A549 (cell line): ENCODE measurements around the gene GAN. TPM values are rescaled to one million over a fixed set of nuclear protein-coding genes. Genes with fewer than 3 reads are reported as not detected.

Experiments used
- ATAC-seq, 2 experiments: fragments of 200-7000 bp in 1 of 2; fragments of >200 bp in 1 of 2; cut with Nextera tagmentation in 1 of 2; cut with Tn5 transposase in 1 of 2; 3 replicates each; pipeline versions ENCODE4 v1.8.0 to v1.9.1; 2018 to 2020; ENCODE audit warnings: mild to moderate bottlenecking in 1 of 2, moderate library complexity in 1 of 2
- CTCF ChIA-PET: fragments of 300-600 bp; sonication (Branson Sonifier 250); formaldehyde crosslinking; extraction: SDS; loops from one replicate; lab custom pipeline; 2021; ENCODE audit warnings: antibody characterized with exemption, inconsistent platforms; lab: Yijun Ruan, JAX
- POLR2A ChIA-PET: fragments of 350-600 bp; formaldehyde crosslinking; extraction: SDS; loops from one replicate; lab custom pipeline; 2021; ENCODE audit warnings: antibody characterized with exemption, inconsistent platforms; lab: Yijun Ruan, JAX
- DNase-seq, 2 experiments: peaks; one replicate each; pipeline versions ENCODE4 v3.0.0 to v3.0.0-alpha.2; 2011 to 2016; ENCODE audit warnings: low read depth in 1 of 2, low spot score in 1 of 2
- FAIRE-seq: peaks from 2 replicates; lab custom pipeline; 2011; peaks lifted over from hg19 to GRCh38; lab: Jason Lieb, UNC
- H3K27ac ChIP-seq, 2 experiments: fragments of >200 bp; sonication (Bioruptor Twin); formaldehyde crosslinking; 3 replicates each; pipeline ENCODE4 v1.5.1; 2016 to 2017
- H3K4me1 ChIP-seq: fragments of >200 bp; sonication (Bioruptor Twin); formaldehyde crosslinking; 3 replicates; pipeline ENCODE4 v1.6.1; 2016
- H3K4me2 ChIP-seq: fragments of >200 bp; sonication (Bioruptor Twin); formaldehyde crosslinking; 3 replicates; pipeline ENCODE4 v1.6.1; 2016
- H3K4me3 ChIP-seq: fragments of >200 bp; sonication (Bioruptor Twin); formaldehyde crosslinking; 3 replicates; pipeline ENCODE4 v1.5.1; 2016
- H3K9me3 ChIP-seq: fragments of >200 bp; sonication (Bioruptor Twin); formaldehyde crosslinking; 3 replicates; pipeline ENCODE4 v1.6.1; 2016
- CEBPB ChIP-seq, 2 experiments: fragments of >200 bp in 1 of 2; sonication (Bioruptor Twin) in 1 of 2; formaldehyde crosslinking in 1 of 2; IDR thresholded peaks; 2 replicates each; pipeline ENCODE4 v1.6.1; 2012 to 2016
- CHD4 ChIP-seq: fragments of 200-600 bp; sonication (generic); IDR thresholded peaks from 2 replicates; pipeline ENCODE4 v1.6.1; 2016; ENCODE audit warnings: antibody characterized with exemption, mild to moderate bottlenecking, borderline replicate concordance
- E2F6 ChIP-seq: IDR thresholded peaks from 2 replicates; pipeline ENCODE4 v1.6.1; 2012; ENCODE audit warnings: low read depth, borderline replicate concordance
- EHMT2 ChIP-seq: fragments of 200-600 bp; sonication (generic); IDR thresholded peaks from 2 replicates; pipeline ENCODE4 v1.6.1; 2016; ENCODE audit warnings: antibody characterized with exemption, low read depth, mild to moderate bottlenecking, moderate library complexity
- EP300 ChIP-seq, 2 experiments: fragments of >200 bp; sonication (Bioruptor Twin); formaldehyde crosslinking; IDR thresholded peaks; 2 replicates in 1 of 2; 3 replicates in 1 of 2; pipeline ENCODE4 v1.6.1; 2016 to 2017
- FOSL2 ChIP-seq, 2 experiments: fragments of 450-650 bp in 1 of 2; fragments of >200 bp in 1 of 2; sonication (Bioruptor Twin) in 1 of 2; formaldehyde crosslinking; IDR thresholded peaks; 2 replicates each; pipeline versions ENCODE4 v1.5.0 to v1.6.1; 2016 to 2020; ENCODE audit warnings: mild to moderate bottlenecking in 1 of 2, moderate library complexity in 1 of 2
- GATA3 ChIP-seq: IDR thresholded peaks from 2 replicates; pipeline ENCODE4 v1.6.1; 2012; ENCODE audit warnings: borderline replicate concordance
- HES2 ChIP-seq: fragments of >200 bp; sonication (Bioruptor Twin); formaldehyde crosslinking; IDR thresholded peaks from 2 replicates; pipeline ENCODE4 v1.6.1; 2016
- HEYL ChIP-seq: fragments of 250-450 bp; sonication (Bioruptor Pico); IDR thresholded peaks from 2 replicates; pipeline ENCODE4 v1.8.0; 2021; ENCODE audit warnings: mild to moderate bottlenecking, moderate library complexity
- HOXA7 ChIP-seq: fragments of 250-450 bp; sonication (Bioruptor Pico); IDR thresholded peaks from 2 replicates; pipeline ENCODE4 v1.5.0; 2020; ENCODE audit warnings: mild to moderate bottlenecking, moderate library complexity
- HOXB5 ChIP-seq: fragments of 250-450 bp; sonication (Bioruptor Pico); IDR thresholded peaks from 2 replicates; pipeline ENCODE4 v1.5.0; 2020; ENCODE audit warnings: mild to moderate bottlenecking, moderate library complexity
- JUN ChIP-seq, 2 experiments: fragments of >200 bp; sonication (Bioruptor Twin); formaldehyde crosslinking; IDR thresholded peaks; 2 replicates in 1 of 2; 3 replicates in 1 of 2; pipeline ENCODE4 v1.6.1; 2016 to 2017
- KDM1A ChIP-seq: fragments of 200-600 bp; sonication (generic); IDR thresholded peaks from 2 replicates; pipeline ENCODE4 v1.6.1; 2016; ENCODE audit warnings: low read depth, mild to moderate bottlenecking
- MAFK ChIP-seq: fragments of 450-650 bp; IDR thresholded peaks from 2 replicates; pipeline ENCODE4 v1.6.1; 2014; ENCODE audit not compliant: partially characterized antibody
- MYC ChIP-seq: IDR thresholded peaks from 2 replicates; pipeline ENCODE4 v1.6.1; 2012; ENCODE audit warnings: mild to moderate bottlenecking, inconsistent platforms, low read length, improper control_type of control experiment, borderline replicate concordance
- RARB ChIP-seq: fragments of 250-450 bp; sonication (Bioruptor Pico); IDR thresholded peaks from 2 replicates; pipeline ENCODE4 v1.8.0; 2021; ENCODE audit warnings: mild to moderate bottlenecking, moderate library complexity
- RFX5 ChIP-seq: fragments of 450-650 bp; IDR thresholded peaks from 2 replicates; pipeline ENCODE4 v1.7.1; 2014; ENCODE audit warnings: antibody characterized with exemption, mild to moderate bottlenecking, moderate library complexity
- RNF2 ChIP-seq: fragments of 200-600 bp; sonication (generic); IDR thresholded peaks from 2 replicates; pipeline ENCODE4 v1.6.1; 2016; ENCODE audit warnings: low read depth, mild to moderate bottlenecking, antibody characterized with exemption, moderate library complexity, borderline replicate concordance
- SREBF2 ChIP-seq: fragments of 450-650 bp; IDR thresholded peaks from 2 replicates; pipeline ENCODE4 v1.6.1; 2014; ENCODE audit warnings: mild to moderate bottlenecking, moderate library complexity
- TP53 ChIP-seq: fragments of 250-450 bp; sonication (Bioruptor Pico); IDR thresholded peaks from 2 replicates; pipeline ENCODE4 v1.5.0; 2021; ENCODE audit warnings: mild to moderate bottlenecking, moderate library complexity
- ZNF302 ChIP-seq: fragments of 250-450 bp; sonication (Bioruptor Pico); IDR thresholded peaks from 2 replicates; pipeline ENCODE4 v1.9.0; 2021; ENCODE audit warnings: inconsistent platforms, mild to moderate bottlenecking, moderate library complexity
- ZSCAN20 ChIP-seq: fragments of 250-450 bp; sonication (Bioruptor Pico); IDR thresholded peaks from 2 replicates; pipeline ENCODE4 v1.8.0; 2022; ENCODE audit warnings: mild to moderate bottlenecking, moderate library complexity
- WGBS: methylation state at CpG from one replicate; pipeline ENCODE4 v1.1.6; 2017; ENCODE audit errors: missing lambda C conversion rate; 5-methylcytosine and 5-hydroxymethylcytosine counted together
- polyA plus RNA-seq, 4 experiments: library from polyadenylated mRNA; depleted of rRNA in 3 of 4; stranded (reverse); fragments of >200 nt; fragmentation: RNase III in 1 of 4; extraction: RNeasy Plus Mini Kit Qiagen cat#74134 plus additional on column Dnase treatment in 1 of 4; gene quantifications; 2 replicates in 3 of 4; 3 replicates in 1 of 4; pipeline ENCODE4 v1.2.3, GENCODE V29; 2011 to 2017

GAN gene
- polyA plus RNA-seq, 2 of the 4 experiments (the other 2 are of a cell fraction) = 2.8 to 8.1 TPM

- TF ChIP-seq SREBF2 (no peak), HES2 (no peak), GATA3 (no peak), RARB (CRISPR knock-in tag) (no peak), KDM1A (no peak), RFX5 (no peak), EP300 (IDR thresholded peaks at IDR 0.05) (no peak), HOXA7 (no peak), ZSCAN20 (CRISPR knock-in tag) (no peak)
Measured at GRCh38 chr16:81371106-81371505, 56.3 kb downstream of the GAN start (continued).

GRCh38 chr16:81374550-81374949 is 59.8 kb downstream of the GAN start:
- 94% methylated on average over 3 of the region's 3 CpGs for WGBS
- DNase-seq (no peak), FAIRE-seq (no peak), ATAC-seq (no peak)
- H3K4me2 ChIP-seq = no peak overlapping the region
- no peaks in the 10 kb centered on the region; the same call in 2 of the 3 replicates for H3K4me1 ChIP-seq
- POLR2A ChIA-PET = no interaction called here
- CTCF ChIA-PET = interaction anchor here (2.3 kb wide), 1 partner anchor 9 kb away, joined by 8 read pairs; no protein-coding TSS in a partner anchor
- H3K4me3 ChIP-seq = no peak overlapping the region
- TF ChIP-seq SREBF2 (no peak), ZNF302 (CRISPR knock-in tag) (no peak), HES2 (no peak), CHD4 (no peak), KDM1A (no peak), E2F6 (no peak), HOXB5 (CRISPR knock-in tag) (no peak), JUN (IDR thresholded peaks at IDR 0.05) (no peak), HEYL (CRISPR knock-in tag) (no peak)
- TF ChIP-seq, all 56 proteins: peak for 0
- H3K27ac ChIP-seq = no peak overlapping the region
- H3K9me3 ChIP-seq = no peaks in the 10 kb centered on the region

GRCh38 chr16:81376880-81377279 is 62.1 kb downstream of the GAN start:
- ATAC-seq = no peak
- no peak for TF ChIP-seq CEBPB (IDR thresholded peaks at IDR 0.05)
- no peak for TF ChIP-seq EHMT2
- TF ChIP-seq FOSL2 (IDR thresholded peaks at IDR 0.05) = no peak
- peak; percentile 63 for TF ChIP-seq FOSL2 (CRISPR knock-in tag; IDR thresholded peaks at IDR 0.05)
- TF ChIP-seq RNF2 = no peak
- TF ChIP-seq, all 56 proteins: peak for 1

GRCh38 chr16:81378049-81378448 is 63.3 kb downstream of the GAN start:
- no peak overlapping the region; a peak in 1 of 6 replicates for H3K27ac ChIP-seq
- H3K9me3 ChIP-seq = no peaks in the 10 kb centered on the region
- FAIRE-seq (no peak), ATAC-seq (no peak), DNase-seq (no peak)
- no peak for TF ChIP-seq TP53 (CRISPR knock-in tag)
- peak; percentile 47 for TF ChIP-seq MAFK
- TF ChIP-seq SREBF2 = no peak
- TF ChIP-seq MYC = no peak
- no peak overlapping the region for H3K4me3 ChIP-seq
- 81% methylated on average over 4 of the region's 4 CpGs for whole genome bisulfite sequencing
- H3K4me1 ChIP-seq = peaks cover 5% of the 10 kb centered on the region; the same call in 1 of the 3 replicates
- ChIA-PET POLR2A (no interaction called here), CTCF (interaction anchor here (0.9 to 2.5 kb wide), 2 partner anchors 12 to 352 kb away, joined by 3 to 8 read pairs; no protein-coding TSS in a partner anchor)
- H3K4me2 ChIP-seq = no peak overlapping the region

More at GRCh38 chr16:81376880-81377279, 62.1 kb downstream of the GAN start:
- no peak overlapping the region for H3K4me3 ChIP-seq
- CTCF ChIA-PET = interaction anchor here (1.0 to 2.5 kb wide), 6 partner anchors 10 to 354 kb away, joined by 3 to 8 read pairs (median 4); no protein-coding TSS in a partner anchor
- FAIRE-seq (no peak), DNase-seq (no peak)
- POLR2A ChIA-PET = no interaction called here
- 62% methylated on average over 7 of the region's 7 CpGs for WGBS
- H3K9me3 ChIP-seq = no peaks in the 10 kb centered on the region
- peaks cover 5% of the 10 kb centered on the region; the same call in 1 of the 3 replicates for H3K4me1 ChIP-seq
- peak overlapping the region in 1 of 2 experiments; percentile 9; a peak in 1 of 6 replicates for H3K27ac ChIP-seq
- no peak overlapping the region for H3K4me2 ChIP-seq
